A673 (cell line): Measurements from ENCODE around the gene LEP. TPM values are rescaled to one million over a fixed set of nuclear protein-coding genes. Genes with fewer than 3 reads are reported as not detected.

ENCODE experiments used
- BruUV-seq: library from RNA; stranded (reverse); fragments of 400-500 nt; replicated peaks from 2 replicates; lab custom pipeline; 2021; lab: Mats Ljungman, UMichigan
- CTCF ChIA-PET: fragments of 300-600 bp; sonication (Branson Sonifier 250); formaldehyde crosslinking; loops from one replicate; lab custom pipeline; 2022; ENCODE audit warnings: antibody characterized with exemption; lab: Charles Lee
- POLR2A ChIA-PET: fragments of 300-600 bp; sonication (Branson Sonifier 250); formaldehyde crosslinking; loops from one replicate; lab custom pipeline; 2022; ENCODE audit warnings: antibody characterized with exemption; ENCODE audit not compliant: low non-redundant PET; lab: Charles Lee
- DNase-seq: peaks from one replicate; pipeline ENCODE4 v3.0.0-alpha.2; 2015; ENCODE audit warnings: low spot score
- H3K27ac ChIP-seq: fragments of 200-600 bp; sonication (generic); 2 replicates; pipeline ENCODE4 v1.5.1; 2016; ENCODE audit warnings: mixed run types, low read depth, mild to moderate bottlenecking, mixed read lengths, antibody characterized with exemption, low read length; ENCODE audit not compliant: poor library complexity, severe bottlenecking
- H3K27me3 ChIP-seq: fragments of 200-600 bp; sonication (generic); replicated peaks from 2 replicates; pipeline ENCODE4 v1.6.1; 2017; ENCODE audit warnings: mixed run types, low read depth, mild to moderate bottlenecking, mixed read lengths, antibody characterized with exemption, low read length; ENCODE audit not compliant: insufficient read depth, poor library complexity
- H3K36me3 ChIP-seq: fragments of 200-600 bp; sonication (generic); 2 replicates; pipeline ENCODE4 v1.6.1; 2016; ENCODE audit warnings: mixed run types, mild to moderate bottlenecking, mixed read lengths, antibody characterized with exemption, low read length; ENCODE audit not compliant: insufficient read depth, poor library complexity, severe bottlenecking
- H3K4me1 ChIP-seq: fragments of 200-600 bp; sonication (generic); 2 replicates; pipeline ENCODE4 v1.6.1; 2017; ENCODE audit warnings: mixed run types, mild to moderate bottlenecking, mixed read lengths, antibody characterized with exemption, low read length; ENCODE audit not compliant: insufficient read depth, poor library complexity, severe bottlenecking
- H3K4me3 ChIP-seq: fragments of 200-600 bp; sonication (generic); 2 replicates; pipeline ENCODE4 v1.5.1; 2016; ENCODE audit warnings: low read depth, mixed run types, mild to moderate bottlenecking, mixed read lengths, low read length; ENCODE audit not compliant: poor library complexity, severe bottlenecking
- H3K9me3 ChIP-seq: fragments of 200-600 bp; sonication (generic); 2 replicates; pipeline ENCODE4 v1.6.1; 2016; ENCODE audit warnings: mixed run types, low read depth, mild to moderate bottlenecking, mixed read lengths, antibody characterized with exemption, low read length; ENCODE audit not compliant: poor library complexity, severe bottlenecking
- EZH2 ChIP-seq: fragments of 200-600 bp; sonication (generic); IDR thresholded peaks from 2 replicates; pipeline ENCODE4 v1.6.1; 2017; ENCODE audit warnings: borderline replicate concordance, low read depth, mild to moderate bottlenecking, mixed read lengths, antibody characterized with exemption, low read length; ENCODE audit not compliant: poor library complexity, severe bottlenecking
- intact Hi-C: fragments of 100-400 bp; cut with micrococcal nuclease; formaldehyde crosslinking; loops from one replicate; pipeline ENCODE4 v1.10.0; 2022; ENCODE audit not compliant: unreplicated experiment
- total RNA-seq: library from RNA; stranded (reverse); gene quantifications from 2 replicates; pipeline ENCODE4 v1.2.3, GENCODE V29; 2021
- TF ChIP-seq, protein P1 (sequence below): fragments of 300-800, 200-600 bp; sonication (generic); conservative IDR thresholded peaks from 2 replicates; pipeline ENCODE4 v1.5.1; 2017; ENCODE audit warnings: low read depth, mild to moderate bottlenecking, antibody characterized with exemption, low read length, moderate library complexity, mixed read lengths

LEP gene
- total RNA-seq, 1 experiment from 2014 or later = not detected

DNA sequence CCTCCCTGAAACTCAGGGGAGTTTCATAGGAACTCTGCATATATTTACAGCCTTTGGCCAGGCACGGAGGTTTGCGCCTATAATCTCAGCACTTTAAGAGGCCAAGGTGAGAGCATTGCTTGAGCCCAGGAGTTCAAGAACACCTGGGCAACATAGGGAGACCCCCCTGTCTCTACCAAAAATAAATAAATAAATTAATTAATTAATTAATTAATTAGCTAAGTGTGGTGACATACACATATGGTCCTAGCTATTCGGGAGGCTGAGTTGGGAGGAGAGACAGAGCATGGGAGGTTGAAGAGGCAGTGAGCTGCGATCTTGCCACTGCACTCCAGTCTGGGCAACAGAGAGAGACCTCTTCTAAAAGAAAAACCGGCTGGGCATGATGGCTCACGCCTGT lies 9.4 kb upstream of the LEP start:
- POLR2A ChIA-PET = no interaction called here
- Histone ChIP-seq H3K4me3 (no peak overlapping the region), H3K9me3 (no peaks in the 10 kb centered on the region), H3K27me3 (no peaks in the 10 kb centered on the region), H3K4me1 (no peaks in the 10 kb centered on the region), H3K36me3 (no peaks in the 10 kb centered on the region), H3K27ac (no peak overlapping the region)
- BruUV-seq = no TSS peak
- CTCF ChIA-PET = no interaction called here
- no peak for TF ChIP-seq EZH2
- TF ChIP-seq, protein P1, sequence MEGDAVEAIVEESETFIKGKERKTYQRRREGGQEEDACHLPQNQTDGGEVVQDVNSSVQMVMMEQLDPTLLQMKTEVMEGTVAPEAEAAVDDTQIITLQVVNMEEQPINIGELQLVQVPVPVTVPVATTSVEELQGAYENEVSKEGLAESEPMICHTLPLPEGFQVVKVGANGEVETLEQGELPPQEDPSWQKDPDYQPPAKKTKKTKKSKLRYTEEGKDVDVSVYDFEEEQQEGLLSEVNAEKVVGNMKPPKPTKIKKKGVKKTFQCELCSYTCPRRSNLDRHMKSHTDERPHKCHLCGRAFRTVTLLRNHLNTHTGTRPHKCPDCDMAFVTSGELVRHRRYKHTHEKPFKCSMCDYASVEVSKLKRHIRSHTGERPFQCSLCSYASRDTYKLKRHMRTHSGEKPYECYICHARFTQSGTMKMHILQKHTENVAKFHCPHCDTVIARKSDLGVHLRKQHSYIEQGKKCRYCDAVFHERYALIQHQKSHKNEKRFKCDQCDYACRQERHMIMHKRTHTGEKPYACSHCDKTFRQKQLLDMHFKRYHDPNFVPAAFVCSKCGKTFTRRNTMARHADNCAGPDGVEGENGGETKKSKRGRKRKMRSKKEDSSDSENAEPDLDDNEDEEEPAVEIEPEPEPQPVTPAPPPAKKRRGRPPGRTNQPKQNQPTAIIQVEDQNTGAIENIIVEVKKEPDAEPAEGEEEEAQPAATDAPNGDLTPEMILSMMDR = no peak
- intact Hi-C loops = no loop called here
- no peak for DNase-seq

DNA sequence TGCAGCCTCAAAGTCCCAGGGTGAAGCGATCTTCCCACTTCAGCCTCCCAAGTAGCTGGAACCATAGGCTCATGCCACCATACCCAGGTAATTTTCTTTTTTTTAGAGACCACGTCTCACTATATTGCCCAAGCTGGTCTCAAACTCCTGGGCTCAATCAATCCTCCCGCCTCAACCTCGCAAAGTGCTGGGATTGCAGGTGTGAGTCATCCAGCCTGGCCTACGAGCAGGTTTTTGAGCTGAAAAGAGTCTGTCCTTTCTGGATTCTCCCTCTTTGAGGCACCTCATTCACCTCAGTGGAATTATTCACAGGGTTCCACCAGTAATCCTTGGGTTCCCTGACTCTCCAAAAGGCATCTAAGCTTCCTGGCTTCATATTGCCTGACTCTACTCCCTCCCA lies 7.6 kb upstream of the LEP start:
- no peaks in the 10 kb centered on the region for H3K4me1 ChIP-seq
- H3K9me3 ChIP-seq = no peaks in the 10 kb centered on the region
- H3K27me3 ChIP-seq = no peaks in the 10 kb centered on the region
- no peak for TF ChIP-seq EZH2
- TF ChIP-seq, protein P1 = no peak
- no peak for DNase-seq
- H3K4me3 ChIP-seq = no peak overlapping the region
- intact Hi-C loops = no loop called here
- CTCF ChIA-PET = no interaction called here
- POLR2A ChIA-PET = no interaction called here
- H3K36me3 ChIP-seq = no peaks in the 10 kb centered on the region
- no TSS peak for BruUV-seq
- H3K27ac ChIP-seq = no peak overlapping the region

DNA sequence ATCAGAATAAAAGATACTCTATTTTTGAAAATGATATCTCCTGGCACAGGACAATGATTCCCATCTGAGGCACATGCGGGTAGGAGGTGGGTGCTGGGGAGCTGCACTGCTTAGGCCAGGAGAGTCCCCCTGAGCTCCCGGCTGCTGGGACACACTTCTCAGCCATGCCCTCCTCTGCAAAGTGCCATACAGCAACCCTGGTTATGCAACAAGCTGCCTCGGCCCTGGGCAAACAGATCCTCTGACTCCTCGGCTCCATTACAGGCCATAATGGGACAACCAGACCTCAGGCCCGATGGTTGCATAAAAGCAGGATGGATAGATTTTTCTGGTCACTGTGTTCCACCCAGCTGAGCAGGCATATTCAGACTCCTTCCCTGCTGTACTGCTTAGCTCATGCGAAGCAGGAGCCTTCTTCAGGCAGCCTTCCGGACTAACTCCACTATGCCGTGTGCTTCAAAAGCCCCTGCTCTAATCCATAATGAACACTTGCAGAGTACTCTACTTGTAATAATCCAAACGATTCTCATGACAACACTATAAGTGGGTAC lies 6.5 kb upstream of the LEP start:
- POLR2A ChIA-PET = no interaction called here
- intact Hi-C loops = no loop called here

More for the DNA sequence above, 6.5 kb upstream of the LEP start:
- H3K4me3 ChIP-seq = no peak overlapping the region
- H3K36me3 ChIP-seq = no peaks in the 10 kb centered on the region
- TF ChIP-seq, protein P1 = no peak
- TF ChIP-seq EZH2 = no peak
- no peaks in the 10 kb centered on the region for H3K27me3 ChIP-seq
- CTCF ChIA-PET = no interaction called here
- H3K27ac ChIP-seq = no peak overlapping the region
- no peaks in the 10 kb centered on the region for H3K4me1 ChIP-seq
- BruUV-seq = no TSS peak
- DNase-seq = no peak
- H3K9me3 ChIP-seq = peaks cover 3% of the 10 kb centered on the region
